IMR-90 (cell line): ENCODE measurements around the gene KBTBD8. TPM values are rescaled to one million over a fixed set of nuclear protein-coding genes. Genes with fewer than 3 reads are reported as not detected.

Source experiments
- ATAC-seq: fragments of 200-7000 bp; cut with Tn5 transposase; 2 replicates; pipeline ENCODE4 v1.9.1; 2020; ENCODE audit warnings: low read depth, mild to moderate bottlenecking, moderate library complexity
- BruUV-seq: library from RNA; stranded (reverse); fragments of 400-500 nt; replicated peaks from 2 replicates; lab custom pipeline; 2021; lab: Mats Ljungman, UMichigan
- CTCF ChIA-PET: fragments of 300-600 bp; formaldehyde crosslinking; extraction: SDS; loops from one replicate; lab custom pipeline; 2021; ENCODE audit warnings: antibody characterized with exemption; lab: Yijun Ruan, JAX
- POLR2A ChIA-PET: fragments of 300-600 bp; sonication (Branson Sonifier 250); formaldehyde crosslinking; loops from one replicate; lab custom pipeline; 2022; ENCODE audit warnings: antibody characterized with exemption; ENCODE audit not compliant: unreplicated experiment; lab: Charles Lee
- DNase-seq: peaks from one replicate; pipeline ENCODE4 v3.0.0; 2013
- H2AFZ ChIP-seq: replicated peaks from 2 replicates; pipeline ENCODE3; 2013; ENCODE audit warnings: low read length, mild to moderate bottlenecking; ENCODE audit not compliant: poor library complexity
- H2AK5ac ChIP-seq: 2 replicates; pipeline ENCODE4 v1.6.1; 2013; ENCODE audit warnings: low read depth, low read length, inconsistent platforms
- H2AK9ac ChIP-seq: replicated peaks from 2 replicates; pipeline ENCODE3; 2013; ENCODE audit warnings: mild to moderate bottlenecking, low read depth, low read length, moderate library complexity; ENCODE audit not compliant: poor library complexity
- H2BK120ac ChIP-seq: 2 replicates; pipeline ENCODE4 v1.6.1; 2013; ENCODE audit warnings: low read depth, low read length, inconsistent platforms
- H2BK15ac ChIP-seq: 3 replicates; pipeline ENCODE4 v1.6.1; 2013; ENCODE audit warnings: low read depth, low read length, inconsistent platforms
- H2BK20ac ChIP-seq: 2 replicates; pipeline ENCODE4 v1.6.1; 2013; ENCODE audit warnings: low read depth, mild to moderate bottlenecking, inconsistent platforms, low read length, moderate library complexity
- H2BK5ac ChIP-seq: 2 replicates; pipeline ENCODE4 v1.6.1; 2013; ENCODE audit warnings: mild to moderate bottlenecking, low read depth, low read length, inconsistent platforms; ENCODE audit not compliant: poor library complexity, severe bottlenecking
- H3K14ac ChIP-seq: replicated peaks from 2 replicates; pipeline ENCODE4 v1.6.1; 2013; ENCODE audit warnings: low read depth, low read length, inconsistent platforms
- H3K18ac ChIP-seq: 2 replicates; pipeline ENCODE4 v1.6.1; 2013; ENCODE audit warnings: low read depth, low read length, control low read depth
- H3K23ac ChIP-seq: 2 replicates; pipeline ENCODE4 v1.6.1; 2013; ENCODE audit warnings: low read depth, low read length, inconsistent platforms
- H3K27ac ChIP-seq: 2 replicates; pipeline ENCODE4 v1.5.1; 2013; ENCODE audit warnings: mild to moderate bottlenecking, control low read depth, low read length; ENCODE audit not compliant: insufficient read depth
- H3K27me3 ChIP-seq: 2 replicates; pipeline ENCODE4 v1.6.1; 2013; ENCODE audit warnings: low read length; ENCODE audit not compliant: control insufficient read depth, insufficient read depth
- H3K36me3 ChIP-seq: 2 replicates; pipeline ENCODE4 v1.6.1; 2013; ENCODE audit warnings: low read length, mixed read lengths; ENCODE audit not compliant: control insufficient read depth, insufficient read depth
- H3K4ac ChIP-seq: 2 replicates; pipeline ENCODE4 v1.6.1; 2013; ENCODE audit warnings: low read depth, low read length, inconsistent platforms
- H3K4me1 ChIP-seq: 2 replicates; pipeline ENCODE4 v1.6.1; 2013; ENCODE audit warnings: low read length, mixed read lengths; ENCODE audit not compliant: control insufficient read depth, insufficient read depth
- H3K4me2 ChIP-seq: 2 replicates; pipeline ENCODE4 v1.6.1; 2013; ENCODE audit warnings: low read depth, mild to moderate bottlenecking, control low read depth, low read length, moderate library complexity
- H3K4me3 ChIP-seq: 2 replicates; pipeline ENCODE4 v1.5.1; 2013; ENCODE audit warnings: low read depth, mild to moderate bottlenecking, control low read depth, low read length, moderate library complexity; ENCODE audit not compliant: insufficient read depth
- H3K56ac ChIP-seq: 2 replicates; pipeline ENCODE4 v1.6.1; 2013; ENCODE audit warnings: low read length, inconsistent platforms; ENCODE audit not compliant: insufficient read depth; ENCODE audit errors: extremely low read depth
- H3K79me1 ChIP-seq, 2 experiments: 2 replicates each; pipeline ENCODE4 v1.6.1; 2013; ENCODE audit warnings: low read length in 2 of 2, inconsistent platforms in 1 of 2, low read depth in 1 of 2
- H3K9ac ChIP-seq: 2 replicates; pipeline ENCODE4 v1.6.1; 2013; ENCODE audit warnings: low read depth, low read length, control low read depth
- H3K9me1 ChIP-seq: 2 replicates; pipeline ENCODE4 v1.6.1; 2013; ENCODE audit warnings: low read length, inconsistent platforms; ENCODE audit not compliant: insufficient read depth
- H3K9me3 ChIP-seq: 2 replicates; pipeline ENCODE4 v1.6.1; 2013; ENCODE audit warnings: low read length; ENCODE audit not compliant: control insufficient read depth, insufficient read depth
- H4K20me1 ChIP-seq: 2 replicates; pipeline ENCODE4 v1.6.1; 2013; ENCODE audit warnings: low read length, inconsistent platforms; ENCODE audit not compliant: insufficient read depth
- H4K5ac ChIP-seq: 2 replicates; pipeline ENCODE4 v1.6.1; 2013; ENCODE audit warnings: mild to moderate bottlenecking, low read depth, low read length, control low read depth
- H4K8ac ChIP-seq, 2 experiments: 2 replicates each; pipeline ENCODE4 v1.6.1; 2013; ENCODE audit warnings: low read depth in 2 of 2, low read length in 2 of 2, control low read depth in 1 of 2, inconsistent platforms in 1 of 2
- H4K91ac ChIP-seq: 2 replicates; pipeline ENCODE4 v1.6.1; 2013; ENCODE audit warnings: low read depth, low read length, inconsistent platforms; ENCODE audit not compliant: insufficient read depth
- BHLHE40 ChIP-seq: fragments of 150-350 bp; IDR thresholded peaks from 2 replicates; pipeline ENCODE4 v1.6.1; 2016; ENCODE audit warnings: mild to moderate bottlenecking, low read depth, low read length
- MAZ ChIP-seq: IDR thresholded peaks from 2 replicates; pipeline ENCODE4 v1.6.1; 2012; ENCODE audit warnings: low read depth, mild to moderate bottlenecking, low read length, improper control_type of control experiment, moderate library complexity, borderline replicate concordance
- SMC3 ChIP-seq: fragments of 150-350 bp; IDR thresholded peaks from 2 replicates; pipeline ENCODE4 v1.6.1; 2016; ENCODE audit warnings: low read depth, mild to moderate bottlenecking, antibody characterized with exemption, low read length, moderate library complexity
- WGBS, 2 experiments: methylation state at CpG; one replicate each; pipeline versions ENCODE4 v1.1.5 to v1.1.7; 2013; ENCODE audit warnings: missing lambda C conversion rate in 2 of 2; ENCODE audit not compliant: insufficient read length in 1 of 2; ENCODE audit errors: extremely low coverage in 2 of 2; 5-methylcytosine and 5-hydroxymethylcytosine counted together
- dilution Hi-C: fragments of 300-500 bp; cut with HindIII; formaldehyde crosslinking; loops from one replicate; pipeline ENCODE4 v1.14.3; 2018; ENCODE audit warnings: low sequenced_read_pairs; ENCODE audit not compliant: unreplicated experiment
- in situ Hi-C: fragments of 300-500 bp; cut with MboI; formaldehyde crosslinking; loops from 3 replicates; pipeline ENCODE4 v1.14.3; 2019; ENCODE audit warnings: low sequenced_read_pairs, inconsistent platforms, mixed read lengths
- intact Hi-C: fragments of 100-400 bp; cut with micrococcal nuclease; formaldehyde crosslinking; loops from 2 replicates; pipeline ENCODE4 v1.10.0; 2022
- polyA plus RNA-seq, 3 experiments: library from polyadenylated mRNA; depleted of rRNA; stranded (reverse); fragments of >200 nt; gene quantifications; 2 replicates each; pipeline ENCODE4 v1.2.3, GENCODE V29; 2012; ENCODE audit warnings: low replicate concordance in 1 of 3
- total RNA-seq: library from RNA; depleted of rRNA; stranded (reverse); fragments of >200 nt; gene quantifications from 2 replicates; pipeline ENCODE4 v1.2.3, GENCODE V29; 2012

The KBTBD8 gene
- total and polyA plus RNA-seq, 2 of the 4 experiments (the other 2 are of a cell fraction), result 1.5 to 8.6 TPM

- H2AFZ ChIP-seq, result no peak overlapping the region
- H3K18ac ChIP-seq, result no peak overlapping the region
- ChIA-PET CTCF (no interaction called here), POLR2A (no interaction called here)
- H2BK5ac ChIP-seq, result no peak overlapping the region
- peaks cover 7% of the 10 kb centered on the region for H3K27me3 ChIP-seq
- no peak overlapping the region for H3K9ac ChIP-seq
- H2BK20ac ChIP-seq, result no peak overlapping the region
- no peak overlapping the region for H3K4me3 ChIP-seq
- no peak overlapping the region for H3K14ac ChIP-seq
- WGBS, 2 experiments, result 20% methylated on average over 1 of the region's 4 CpGs; no CpG with 5 or more reads in 1 of the 2 experiments
- no peak for TF ChIP-seq SMC3
- no peak for TF ChIP-seq BHLHE40
- TF ChIP-seq MAZ, result no peak
- DNase-seq, result no peak
- H3K4me2 ChIP-seq, result no peak overlapping the region
- H4K91ac ChIP-seq, result no peak overlapping the region
- H3K27ac ChIP-seq, result no peak overlapping the region
- no peak overlapping the region for H3K23ac ChIP-seq
- BruUV-seq, result no TSS peak
- no peak overlapping the region for H2AK9ac ChIP-seq
- H3K4me1 ChIP-seq, result no peaks in the 10 kb centered on the region
- in situ Hi-C loops, result loop anchor here (25.0 kb wide), 1 partner anchor 408 kb away; no protein-coding TSS in a partner anchor
- no peaks in the 10 kb centered on the region for H3K79me1 ChIP-seq
- no peak overlapping the region for H2AK5ac ChIP-seq
- H3K56ac ChIP-seq, result no peak overlapping the region
- no peak overlapping the region for H4K5ac ChIP-seq
- H4K20me1 ChIP-seq, result no peaks in the 10 kb centered on the region
- H4K8ac ChIP-seq, result no peak overlapping the region
- no peak for ATAC-seq
- no peaks in the 10 kb centered on the region for H3K36me3 ChIP-seq
- H2BK120ac ChIP-seq, result no peak overlapping the region
- H3K9me1 ChIP-seq, result no peaks in the 10 kb centered on the region
- no peak overlapping the region for H2BK15ac ChIP-seq
- H3K9me3 ChIP-seq, result no peaks in the 10 kb centered on the region
- intact Hi-C loops, result no loop called here
- dilution Hi-C loops, result no loop called here
- no peak overlapping the region for H3K4ac ChIP-seq
Measured at GRCh38 chr3:66953934-66954445, 44.1 kb upstream of the KBTBD8 start.
